ENCODE results near the gene RABAC1.

Gene RABAC1

GRCh38 chr19:41990615-41991014 is 31.5 kb upstream of the RABAC1 start:
- no peak for TF ChIP-seq CTCF (IDR thresholded peaks at IDR 0.05; ENCODE audit: unreplicated experiment in 3 of 3)
- H3K27ac Mint-ChIP-seq: no peak overlapping the region
- H3K4me1 Mint-ChIP-seq: peaks cover 8% of the 10 kb centered on the region
- no peak overlapping the region for H3K4me3 Mint-ChIP-seq
- H3K27me3 Mint-ChIP-seq (ENCODE audit: low read depth): peaks cover 43% of the 10 kb centered on the region
- H3K36me3 Mint-ChIP-seq (ENCODE audit: low read depth): no peaks in the 10 kb centered on the region
- peaks cover 3% of the 10 kb centered on the region for H3K9me3 Mint-ChIP-seq

DNA sequence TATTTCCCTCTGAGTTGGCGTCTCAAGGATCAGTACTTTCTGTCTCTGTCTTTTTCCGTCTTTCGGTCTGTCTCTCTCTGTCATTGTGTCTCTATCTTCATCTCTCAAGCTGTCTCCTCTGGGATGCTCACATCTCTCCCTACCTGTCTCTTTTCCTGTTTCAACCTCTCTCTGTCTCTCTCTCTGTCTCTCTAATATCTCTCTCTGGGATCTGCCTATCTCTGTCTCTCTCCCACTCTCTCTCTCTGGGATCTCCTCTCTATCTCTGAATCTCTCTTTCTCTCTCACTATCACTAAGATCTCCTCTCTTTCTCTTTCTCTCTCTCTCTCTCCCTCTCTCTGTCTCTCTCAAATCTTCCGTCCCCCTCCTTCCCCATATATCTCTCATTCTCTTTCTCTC is 30.9 kb upstream of the RABAC1 start:
- H3K27me3 Mint-ChIP-seq (ENCODE audit: low read depth): peaks cover 37% of the 10 kb centered on the region
- no peak for TF ChIP-seq CTCF (IDR thresholded peaks at IDR 0.05; ENCODE audit: unreplicated experiment in 3 of 3)
- peaks cover 3% of the 10 kb centered on the region for H3K9me3 Mint-ChIP-seq
- H3K36me3 Mint-ChIP-seq (ENCODE audit: low read depth): no peaks in the 10 kb centered on the region
- H3K4me1 Mint-ChIP-seq: peaks cover 5% of the 10 kb centered on the region
- no peak overlapping the region for H3K4me3 Mint-ChIP-seq
- no peak overlapping the region for H3K27ac Mint-ChIP-seq

DNA sequence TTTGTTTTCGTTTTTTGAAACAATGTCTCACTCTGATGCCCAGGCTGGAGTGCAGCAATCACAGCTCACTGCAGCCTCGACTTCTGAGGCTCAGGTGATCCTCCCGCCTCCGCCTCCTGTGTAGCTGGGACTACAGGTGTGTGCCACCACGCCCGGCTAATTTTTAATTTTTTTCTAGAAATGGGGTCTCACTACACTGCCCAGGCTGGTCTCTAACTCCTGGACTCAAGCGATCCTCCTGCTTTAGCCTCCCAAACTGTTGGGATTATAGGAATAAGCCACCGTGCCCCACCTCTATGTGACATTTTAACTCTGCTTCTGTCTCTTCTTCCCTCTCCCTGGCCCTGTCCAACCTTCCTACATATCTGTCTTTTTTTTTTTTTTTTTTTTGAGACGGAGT is 29.8 kb upstream of the RABAC1 start:
- Mint-ChIP-seq H3K27me3 (ENCODE audit: low read depth) (peaks cover 32% of the 10 kb centered on the region), H3K27ac (no peak overlapping the region), H3K4me1 (peaks cover 4% of the 10 kb centered on the region), H3K4me3 (no peak overlapping the region), H3K36me3 (ENCODE audit: low read depth) (no peaks in the 10 kb centered on the region), H3K9me3 (peaks cover 3% of the 10 kb centered on the region)
- TF ChIP-seq CTCF (IDR thresholded peaks at IDR 0.05; ENCODE audit: unreplicated experiment in 3 of 3): no peak

DNA sequence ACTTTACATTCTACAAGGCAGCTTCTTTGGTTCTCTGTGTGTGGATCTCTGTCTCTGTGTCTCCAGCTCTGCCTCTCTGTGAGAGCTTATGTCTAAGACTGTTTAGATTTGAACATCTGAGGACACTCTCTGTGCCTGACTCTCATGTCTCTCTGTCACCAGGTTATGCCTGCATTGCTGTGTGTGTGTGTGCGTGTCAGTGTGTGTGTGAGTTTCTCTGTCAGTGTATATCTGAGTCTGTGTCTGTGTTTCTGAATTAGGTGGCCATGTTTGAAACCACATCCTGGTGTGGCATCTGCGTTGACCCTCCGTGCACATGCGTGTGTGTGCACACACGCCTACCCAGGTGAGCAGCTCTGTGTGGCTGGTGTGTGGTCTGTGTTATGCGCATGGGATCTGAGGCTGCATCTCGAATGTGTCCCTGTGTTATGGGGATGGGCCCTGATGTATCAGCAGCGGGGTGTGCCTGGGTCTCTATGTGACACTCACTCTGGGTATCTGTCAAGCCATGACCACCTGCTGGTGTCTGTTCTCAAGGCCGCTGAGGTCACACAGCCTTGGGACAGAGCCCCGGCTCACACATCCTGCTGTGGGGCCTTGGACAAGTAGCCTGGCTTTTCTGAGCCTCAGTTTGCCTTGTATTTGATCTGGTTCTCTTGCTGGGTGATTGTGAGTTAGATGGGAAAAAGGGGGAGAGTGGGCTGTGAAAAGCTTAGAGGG is 28.2 kb upstream of the RABAC1 start:
- no peak for TF ChIP-seq CTCF (IDR thresholded peaks at IDR 0.05; ENCODE audit: unreplicated experiment in 3 of 3)

DNA sequence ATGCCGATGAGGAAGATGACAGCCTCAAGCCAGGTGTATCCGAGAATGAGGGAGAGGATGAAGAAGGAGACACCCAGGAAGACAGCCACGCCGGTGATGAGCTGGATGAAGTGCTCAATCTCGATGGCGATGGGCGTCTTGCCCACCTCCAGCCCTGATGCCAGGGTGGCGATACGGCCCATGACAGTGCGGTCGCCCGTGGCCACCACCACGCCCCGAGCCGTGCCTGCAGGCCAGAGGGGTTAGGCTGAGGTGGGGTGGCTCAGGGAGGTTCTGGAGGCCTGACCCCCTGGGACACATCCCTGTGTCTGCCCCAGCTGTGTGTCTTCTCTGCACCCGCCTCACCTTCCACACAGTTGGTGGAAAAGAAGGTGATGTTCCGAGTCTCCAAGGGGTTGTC is 25.8 kb upstream of the RABAC1 start:
- peaks cover 12% of the 10 kb centered on the region for H3K27me3 Mint-ChIP-seq (ENCODE audit: low read depth)
- H3K4me1 Mint-ChIP-seq: no peaks in the 10 kb centered on the region
- no peaks in the 10 kb centered on the region for H3K36me3 Mint-ChIP-seq (ENCODE audit: low read depth)
- H3K4me3 Mint-ChIP-seq: no peak overlapping the region
- no peak for TF ChIP-seq CTCF (IDR thresholded peaks at IDR 0.05; ENCODE audit: unreplicated experiment in 3 of 3)
- no peaks in the 10 kb centered on the region for H3K9me3 Mint-ChIP-seq
- no peak overlapping the region for H3K27ac Mint-ChIP-seq

More for the DNA sequence above, 28.2 kb upstream of the RABAC1 start:
- no peak overlapping the region for H3K4me3 Mint-ChIP-seq
- no peaks in the 10 kb centered on the region for H3K9me3 Mint-ChIP-seq
- peaks cover 18% of the 10 kb centered on the region for H3K27me3 Mint-ChIP-seq (ENCODE audit: low read depth)
- H3K36me3 Mint-ChIP-seq (ENCODE audit: low read depth): no peaks in the 10 kb centered on the region
- H3K4me1 Mint-ChIP-seq: no peaks in the 10 kb centered on the region
- H3K27ac Mint-ChIP-seq: no peak overlapping the region

DNA sequence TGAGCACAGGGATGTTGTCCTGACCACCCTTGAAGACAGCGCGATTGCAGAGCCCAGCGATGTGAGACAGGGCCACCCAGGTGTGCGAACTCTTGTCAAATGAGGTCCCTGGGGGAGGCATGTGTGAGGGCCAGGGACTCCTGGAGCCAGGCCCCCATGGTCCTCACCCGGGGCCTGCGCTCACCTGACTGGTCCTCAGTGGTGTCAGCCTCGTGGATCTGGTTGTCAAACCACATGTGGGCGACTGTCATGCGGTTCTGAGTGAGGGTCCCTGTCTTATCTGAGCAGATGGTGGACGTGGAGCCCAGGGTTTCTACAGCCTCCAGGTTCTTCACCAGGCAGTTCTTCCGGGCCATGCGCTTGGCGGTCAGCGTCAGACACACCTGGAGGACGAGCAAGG is 22.6 kb upstream of the RABAC1 start:
- Mint-ChIP-seq H3K4me1 (no peaks in the 10 kb centered on the region), H3K36me3 (ENCODE audit: low read depth) (no peaks in the 10 kb centered on the region), H3K27ac (no peak overlapping the region), H3K9me3 (no peaks in the 10 kb centered on the region), H3K27me3 (ENCODE audit: low read depth) (no peaks in the 10 kb centered on the region), H3K4me3 (no peak overlapping the region)
- TF ChIP-seq CTCF (IDR thresholded peaks at IDR 0.05; ENCODE audit: unreplicated experiment in 3 of 3): no peak
